HG03469 (cell line): ENCODE results near the gene PTPRT.

Experiments used
- ATAC-seq: cut with Tn5 transposase; IDR thresholded peaks from one replicate; pipeline ENCODE4 v1.9.1; 2021; ENCODE audit warnings: mild to moderate bottlenecking, moderate library complexity, moderate number of reproducible peaks; ENCODE audit not compliant: unreplicated experiment

PTPRT gene

GRCh38 chr20:43028470-43028869 lies 161.2 kb downstream of the PTPRT start:
- ATAC-seq, result no peak

- ATAC-seq, result no peak
Measured at GRCh38 chr20:43023836-43024235, 165.9 kb downstream of the PTPRT start.

- no peak for ATAC-seq
Measured at GRCh38 chr20:43022568-43022967, 167.1 kb downstream of the PTPRT start.

GRCh38 chr20:43022081-43022480 lies 167.6 kb downstream of the PTPRT start:
- no peak for ATAC-seq

GRCh38 chr20:43017241-43018030 lies 172.3 kb downstream of the PTPRT start:
- no peak for ATAC-seq

GRCh38 chr20:43016257-43016656 lies 173.4 kb downstream of the PTPRT start:
- ATAC-seq, result no peak

- ATAC-seq, result no peak
Measured at GRCh38 chr20:43015566-43015965, 174.1 kb downstream of the PTPRT start.

GRCh38 chr20:43014206-43014605 lies 175.5 kb downstream of the PTPRT start:
- ATAC-seq, result no peak

- no peak for ATAC-seq
Measured at GRCh38 chr20:43011491-43011890, 178.2 kb downstream of the PTPRT start.

- ATAC-seq, result no peak
Measured at GRCh38 chr20:43009532-43009931, 180.2 kb downstream of the PTPRT start.

GRCh38 chr20:43007525-43007924 lies 182.2 kb downstream of the PTPRT start:
- no peak for ATAC-seq

- ATAC-seq, result no peak
Measured at GRCh38 chr20:43006651-43007375, 182.9 kb downstream of the PTPRT start.

GRCh38 chr20:43003318-43003944 lies 186.3 kb downstream of the PTPRT start:
- no peak for ATAC-seq

- ATAC-seq, result no peak
Measured at GRCh38 chr20:42996141-42996540, 193.6 kb downstream of the PTPRT start.

GRCh38 chr20:42988319-42988718 lies 201.4 kb downstream of the PTPRT start:
- no peak for ATAC-seq

- ATAC-seq, result no peak
Measured at GRCh38 chr20:42987376-42988114, 202.2 kb downstream of the PTPRT start.

- no peak for ATAC-seq
Measured at GRCh38 chr20:42986143-42986773, 203.4 kb downstream of the PTPRT start.

- no peak for ATAC-seq
Measured at GRCh38 chr20:42985628-42986027, 204.1 kb downstream of the PTPRT start.

- no peak for ATAC-seq
Measured at GRCh38 chr20:42982218-42982617, 207.5 kb downstream of the PTPRT start.

- no peak for ATAC-seq
Measured at GRCh38 chr20:42981253-42981652, 208.5 kb downstream of the PTPRT start.

GRCh38 chr20:42979720-42980119 lies 210.0 kb downstream of the PTPRT start:
- ATAC-seq, result no peak
